Fibroblast of mammary gland (primary cell): ENCODE data around the gene TOMM20.
"Not testable (repeated sequence)": the region's sequence is repeated elsewhere in the genome, so short reads cannot be mapped to it uniquely, and the experiment has no call there.

ENCODE experiments used
- DNase-seq: peaks from one replicate; pipeline ENCODE4 v3.0.0-alpha.2; 2010; ENCODE audit warnings: low read depth
- H3K4me3 ChIP-seq: 2 replicates; pipeline ENCODE4 v1.5.1; 2011; ENCODE audit warnings: low read depth, mild to moderate bottlenecking, low read length, moderate library complexity; ENCODE audit not compliant: control insufficient read depth
- TF ChIP-seq, protein P1 (sequence below): conservative IDR thresholded peaks from 2 replicates; pipeline ENCODE4 v1.5.1; 2011; ENCODE audit warnings: low read depth, low read length, inconsistent platforms; ENCODE audit not compliant: control insufficient read depth, insufficient read depth

The TOMM20 gene

DNA sequence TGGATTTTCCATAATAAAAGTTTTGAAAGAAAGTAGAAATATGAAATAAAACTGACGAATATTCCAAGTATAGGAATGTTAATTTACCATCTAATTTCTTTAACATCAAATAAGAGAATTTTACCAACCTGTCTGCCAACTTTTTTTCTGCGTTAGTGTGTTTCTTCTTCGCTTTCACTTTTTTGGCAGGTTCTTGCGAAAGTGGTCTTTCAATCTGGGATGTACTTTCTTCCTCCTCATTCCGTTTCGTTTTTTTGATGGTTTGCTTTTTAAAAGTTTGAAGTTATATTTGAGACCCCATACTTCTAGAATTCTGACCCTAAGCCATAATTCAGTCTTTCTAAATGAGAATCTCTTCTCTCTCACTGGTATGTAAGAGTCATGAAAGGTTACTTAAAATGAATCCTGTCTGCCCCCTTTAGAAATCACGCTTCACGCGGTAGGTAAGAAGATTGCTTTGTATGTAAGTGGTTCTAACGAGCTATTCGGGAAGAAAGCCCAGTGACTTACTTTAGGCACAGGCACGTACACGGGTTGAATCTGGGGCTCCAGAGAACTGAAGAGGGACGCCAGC is 31.8 kb upstream of the TOMM20 start:
- H3K4me3 ChIP-seq = peak overlapping the region; percentile 95
- DNase-seq = peak; percentile 67
- TF ChIP-seq, protein P1, sequence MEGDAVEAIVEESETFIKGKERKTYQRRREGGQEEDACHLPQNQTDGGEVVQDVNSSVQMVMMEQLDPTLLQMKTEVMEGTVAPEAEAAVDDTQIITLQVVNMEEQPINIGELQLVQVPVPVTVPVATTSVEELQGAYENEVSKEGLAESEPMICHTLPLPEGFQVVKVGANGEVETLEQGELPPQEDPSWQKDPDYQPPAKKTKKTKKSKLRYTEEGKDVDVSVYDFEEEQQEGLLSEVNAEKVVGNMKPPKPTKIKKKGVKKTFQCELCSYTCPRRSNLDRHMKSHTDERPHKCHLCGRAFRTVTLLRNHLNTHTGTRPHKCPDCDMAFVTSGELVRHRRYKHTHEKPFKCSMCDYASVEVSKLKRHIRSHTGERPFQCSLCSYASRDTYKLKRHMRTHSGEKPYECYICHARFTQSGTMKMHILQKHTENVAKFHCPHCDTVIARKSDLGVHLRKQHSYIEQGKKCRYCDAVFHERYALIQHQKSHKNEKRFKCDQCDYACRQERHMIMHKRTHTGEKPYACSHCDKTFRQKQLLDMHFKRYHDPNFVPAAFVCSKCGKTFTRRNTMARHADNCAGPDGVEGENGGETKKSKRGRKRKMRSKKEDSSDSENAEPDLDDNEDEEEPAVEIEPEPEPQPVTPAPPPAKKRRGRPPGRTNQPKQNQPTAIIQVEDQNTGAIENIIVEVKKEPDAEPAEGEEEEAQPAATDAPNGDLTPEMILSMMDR = no peak

DNA sequence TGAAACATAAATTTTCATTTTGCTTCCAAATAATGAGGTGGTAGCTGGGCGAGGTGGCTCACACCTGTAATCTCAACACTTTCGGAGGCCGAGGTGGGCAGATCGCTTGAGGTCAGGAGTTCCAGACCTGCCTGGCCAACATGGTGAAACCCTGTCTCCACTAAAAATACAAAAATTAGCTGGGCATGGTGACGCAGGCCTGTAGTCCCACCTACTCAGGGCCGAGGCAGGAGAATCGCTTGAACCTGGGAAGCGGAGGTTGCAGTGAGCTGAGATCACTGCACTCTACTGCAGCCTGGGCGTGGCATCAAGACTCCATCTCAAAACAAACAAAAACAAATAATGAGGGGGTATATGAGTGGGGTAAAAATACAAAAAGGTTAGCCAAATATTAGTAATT is 31.3 kb upstream of the TOMM20 start:
- H3K4me3 ChIP-seq = peak overlapping the region; percentile 95
- not testable (repeated sequence) for DNase-seq

DNA sequence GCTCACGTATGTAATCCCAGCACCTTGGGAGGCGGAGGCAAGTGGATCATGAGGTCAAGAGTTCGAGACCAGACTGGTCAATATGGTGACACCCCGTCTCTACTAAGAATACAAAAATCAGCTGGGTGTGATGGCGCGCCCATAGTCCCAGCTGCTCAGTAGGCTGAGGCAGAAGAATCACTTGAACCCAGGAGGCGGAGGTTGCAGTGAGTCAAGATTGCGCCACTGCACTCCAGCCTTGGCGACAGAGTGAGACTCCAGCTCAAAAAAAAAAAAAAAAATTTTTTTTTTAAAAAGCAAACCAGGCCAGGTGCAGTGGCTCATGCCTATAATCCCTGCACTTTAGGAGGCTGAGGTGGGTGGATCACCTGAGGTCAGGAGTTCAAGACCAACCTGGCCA is 30.6 kb upstream of the TOMM20 start:
- not testable (repeated sequence) for DNase-seq, H3K4me3 ChIP-seq

DNA sequence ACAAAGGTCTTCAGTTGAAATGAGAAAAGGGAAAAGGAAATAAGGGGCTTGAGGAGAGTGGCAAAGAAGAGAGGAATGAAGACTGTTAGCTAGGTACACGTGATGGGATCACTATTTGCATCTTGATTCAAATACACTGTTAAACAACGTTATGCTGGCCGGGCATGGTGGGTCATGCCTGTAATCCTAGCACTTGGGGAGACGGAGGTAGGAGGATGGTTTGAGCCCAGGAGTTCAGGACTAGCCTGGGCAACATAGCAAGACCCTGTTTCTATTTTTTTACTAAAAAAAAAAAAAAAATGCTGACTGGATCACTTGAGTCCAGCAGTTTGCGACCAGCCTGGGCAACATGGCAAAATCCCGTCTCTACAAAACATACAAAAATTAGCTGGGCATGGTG is 30.0 kb upstream of the TOMM20 start:
- H3K4me3 ChIP-seq = no peak overlapping the region
- TF ChIP-seq, protein P1 = no peak
- DNase-seq = no peak

DNA sequence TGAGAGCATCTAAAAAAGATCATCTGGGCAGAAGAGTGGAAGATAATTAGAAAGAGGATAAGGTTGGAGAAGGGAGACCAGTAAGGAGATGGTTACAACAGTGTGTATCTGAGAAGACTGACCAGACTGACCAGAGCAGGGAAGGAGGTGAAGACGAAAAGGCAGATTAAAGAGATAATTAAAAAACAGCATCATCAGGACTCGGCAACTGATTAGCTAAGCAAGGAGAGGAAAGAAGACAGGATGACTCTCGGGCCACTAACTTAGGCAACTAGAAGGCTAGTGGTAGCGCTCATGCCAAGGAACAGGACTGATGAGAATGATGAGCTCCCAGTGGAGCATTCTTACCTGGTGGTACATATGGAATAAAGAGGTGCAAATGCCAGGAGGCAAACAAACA is 28.5 kb upstream of the TOMM20 start:
- H3K4me3 ChIP-seq = no peak overlapping the region
- TF ChIP-seq, protein P1 = no peak
- no peak for DNase-seq

DNA sequence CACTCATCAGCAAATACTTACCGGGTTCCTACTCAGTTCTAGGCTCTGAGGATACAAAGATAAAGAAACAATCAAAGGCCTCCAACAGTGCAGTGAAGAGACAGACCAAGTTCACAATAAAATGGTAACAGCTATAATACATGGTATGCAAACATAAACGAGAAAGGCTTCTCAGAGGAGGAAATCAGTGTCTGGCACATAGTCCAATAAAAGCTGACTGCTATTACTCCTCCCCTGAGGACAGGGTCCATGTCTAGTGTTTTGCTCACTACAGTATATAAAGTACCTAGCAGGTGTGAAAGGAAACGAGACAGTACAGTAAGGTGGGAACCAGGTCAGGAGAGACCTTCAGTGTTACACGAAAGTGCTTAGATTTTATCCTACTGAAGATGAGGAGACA is 28.1 kb upstream of the TOMM20 start:
- TF ChIP-seq, protein P1 = no peak
- DNase-seq = no peak
- no peak overlapping the region for H3K4me3 ChIP-seq

DNA sequence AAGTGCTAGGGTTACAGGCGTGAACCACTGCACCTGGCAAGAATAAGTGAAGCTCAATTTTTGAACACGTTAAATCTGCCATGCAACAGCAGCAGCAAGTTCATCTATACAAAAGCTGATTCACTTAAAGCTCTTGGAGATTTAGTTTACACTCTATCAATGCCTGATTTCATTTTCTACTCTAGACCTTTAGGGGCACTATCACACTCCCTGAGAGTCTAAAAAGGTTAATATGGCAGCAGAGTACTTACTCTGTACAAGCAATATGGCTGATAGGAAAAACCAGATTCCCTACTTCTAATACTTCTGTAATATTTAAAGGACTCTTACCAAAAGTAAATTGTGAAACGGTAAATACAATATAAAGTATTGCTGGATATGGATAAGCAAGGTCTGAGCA is 27.6 kb upstream of the TOMM20 start:
- TF ChIP-seq, protein P1 = no peak
- DNase-seq = no peak
- H3K4me3 ChIP-seq = no peak overlapping the region

DNA sequence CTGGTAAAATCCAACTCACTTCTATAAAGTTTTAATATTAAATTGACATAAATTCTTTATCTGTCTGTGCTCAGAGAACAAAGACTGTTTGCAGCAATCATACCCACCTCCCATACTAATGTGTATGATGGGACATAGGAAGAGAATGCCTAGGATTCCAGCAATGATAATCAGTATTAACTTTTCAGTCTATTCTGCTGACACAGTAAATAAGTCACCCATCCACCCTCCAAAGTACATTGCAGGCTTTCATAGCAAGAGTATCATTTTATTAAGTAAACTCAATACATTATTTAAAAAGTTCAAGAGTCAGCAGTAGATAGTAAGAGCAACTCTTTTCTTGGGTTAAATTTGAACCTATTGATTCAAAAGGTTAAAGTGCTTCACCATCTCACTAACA is 23.6 kb upstream of the TOMM20 start:
- no peak overlapping the region for H3K4me3 ChIP-seq
- TF ChIP-seq, protein P1 = no peak
- DNase-seq = no peak
